Ramos (cell line): ENCODE results near the gene PANX3.

ENCODE experiments used
- in situ Hi-C: fragments of 300-500 bp; cut with MboI; formaldehyde crosslinking; loops from one replicate; pipeline ENCODE4 v1.14.3; 2022; ENCODE audit warnings: low sequenced_read_pairs; ENCODE audit not compliant: unreplicated experiment

Gene PANX3

DNA sequence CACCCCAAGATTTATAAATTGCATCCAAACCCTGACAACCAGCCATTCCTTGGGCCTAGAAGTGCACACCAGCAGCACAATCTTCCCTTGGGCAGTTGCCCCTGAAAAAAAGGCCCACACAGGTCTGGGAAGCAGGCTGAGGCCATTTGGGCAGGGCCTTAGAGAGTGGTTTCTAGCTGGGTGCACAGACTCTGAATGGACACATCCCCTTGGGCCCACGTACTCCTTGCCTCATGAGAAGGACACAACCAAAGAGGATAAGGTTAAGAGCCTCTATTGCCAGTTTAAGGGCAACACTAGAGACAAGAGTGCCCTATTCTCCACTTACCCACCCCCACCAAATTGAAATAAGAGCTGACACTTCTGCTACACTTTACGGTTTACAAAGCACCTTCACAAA, 933 bp upstream of the PANX3 start:
- in situ Hi-C loops = no loop called here

DNA sequence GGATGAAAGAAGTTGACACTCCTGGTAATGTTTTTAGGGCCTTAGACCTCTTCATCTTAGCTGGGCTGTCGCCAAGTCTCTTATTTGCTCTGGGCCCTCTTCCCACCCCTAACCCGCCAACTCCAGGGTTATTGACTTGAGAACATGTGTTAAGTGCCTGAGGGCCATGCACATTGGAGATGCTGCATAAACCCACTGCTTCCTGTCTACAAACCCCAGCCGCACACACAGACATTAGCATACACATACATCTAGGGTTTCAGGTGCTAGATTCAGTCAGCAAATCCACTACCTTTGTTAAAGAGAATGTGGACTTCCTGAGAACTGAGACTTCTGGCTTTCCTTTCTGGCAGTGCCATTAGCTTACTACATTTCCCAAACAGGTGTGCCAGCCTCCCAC, 817 bp downstream of the PANX3 start:
- in situ Hi-C loops = no loop called here

DNA sequence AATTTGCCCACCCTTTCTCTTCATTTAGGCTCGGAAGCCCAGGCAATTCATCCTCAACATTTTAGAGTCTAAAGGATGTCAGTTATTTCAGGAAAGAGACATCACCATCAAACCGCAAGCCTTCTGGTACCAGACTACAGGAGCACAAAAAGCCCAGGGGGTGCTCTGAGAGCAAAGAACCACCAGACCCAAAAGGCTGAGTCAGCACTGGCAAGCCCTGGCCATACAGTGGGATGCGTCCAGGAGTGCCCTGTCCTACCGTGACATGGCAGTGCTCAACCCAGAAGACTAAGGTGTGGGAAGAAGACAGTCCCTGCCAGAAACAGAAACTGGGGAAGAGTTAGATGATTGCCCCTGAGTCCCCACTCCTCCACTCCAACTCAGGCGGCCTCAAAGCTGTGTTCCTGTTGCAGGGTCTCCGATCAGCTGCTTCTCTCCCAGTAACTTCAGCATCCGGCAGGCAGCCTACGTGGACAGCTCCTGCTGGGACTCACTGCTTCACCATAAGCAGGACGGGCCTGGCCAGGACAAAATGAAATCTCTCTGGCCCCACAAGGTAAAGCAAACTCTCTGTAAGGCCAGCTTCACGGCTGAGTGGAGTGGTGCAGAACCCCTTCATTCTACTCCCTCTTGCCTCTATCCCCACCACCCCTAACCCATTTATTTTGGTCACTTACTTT, 1.5 kb downstream of the PANX3 start:
- in situ Hi-C loops = no loop called here

DNA sequence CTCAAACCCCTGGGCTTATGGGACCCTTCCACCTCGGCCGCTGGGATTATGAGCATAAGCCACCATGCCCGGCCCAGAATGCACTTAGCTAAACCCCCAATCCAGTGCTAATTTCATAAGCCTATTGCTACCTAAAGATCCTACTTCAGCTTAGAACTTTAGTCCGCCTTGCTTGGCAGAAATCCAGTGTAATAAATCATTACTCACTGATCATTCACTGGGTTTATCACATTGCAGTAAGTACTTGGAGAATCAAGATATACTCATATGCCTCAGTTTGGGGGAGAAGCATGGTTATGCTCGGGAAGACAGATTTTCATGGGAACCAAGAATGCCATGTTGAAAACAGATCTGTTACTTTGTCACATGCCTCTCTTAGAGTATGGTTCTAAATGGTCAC, 7.6 kb downstream of the PANX3 start:
- in situ Hi-C loops = no loop called here

DNA sequence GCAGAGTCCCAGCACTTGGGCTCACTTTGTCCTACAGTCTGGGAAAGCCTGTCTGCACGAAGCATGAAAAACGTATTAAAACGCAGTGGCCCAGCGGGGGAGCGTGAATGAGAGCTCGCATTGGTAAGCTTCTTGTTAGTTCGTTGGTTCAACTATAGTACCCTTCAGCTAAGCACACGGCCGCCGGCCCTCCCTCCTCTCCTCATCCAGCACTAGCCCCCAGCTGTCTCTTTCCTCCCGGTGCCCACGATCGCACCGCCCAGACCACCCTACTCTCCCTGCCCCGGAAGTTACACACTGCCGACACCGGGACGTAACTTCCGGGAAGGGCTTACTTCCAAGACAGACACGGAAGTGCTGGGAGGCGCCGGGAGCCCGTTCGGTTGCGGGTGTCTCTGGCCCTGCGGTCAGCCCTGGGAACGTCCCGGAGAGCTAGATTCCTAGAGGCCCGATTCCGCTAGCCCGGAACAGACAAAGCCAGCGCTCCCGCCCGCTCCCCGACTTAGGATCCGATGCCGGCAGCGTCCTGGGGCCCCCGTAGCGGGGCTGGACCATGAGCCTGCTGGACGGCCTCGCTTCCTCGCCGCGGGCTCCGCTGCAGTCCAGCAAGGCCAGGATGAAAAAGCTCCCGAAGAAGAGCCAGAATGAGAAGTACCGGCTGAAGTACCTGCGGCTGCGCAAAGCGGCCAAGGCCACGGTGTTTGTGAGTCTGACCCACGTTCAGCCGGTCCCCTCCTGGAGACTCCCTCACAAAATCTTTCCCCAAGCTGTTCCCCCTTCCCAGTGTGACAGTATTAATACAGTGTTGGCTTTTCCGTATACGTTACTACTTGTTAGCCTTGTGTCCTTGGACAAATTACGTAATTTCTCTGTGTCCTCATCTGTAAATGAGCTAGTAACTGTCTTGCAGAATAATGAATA, 11.6 kb downstream of the PANX3 start, which contains the start of gene TBRG1:
TBRG1 (plus strand) TSS at position 334 of the 921 bp plus-strand sequence; CDS start at position 554, 220 bp downstream.
- in situ Hi-C loops = no loop called here

DNA sequence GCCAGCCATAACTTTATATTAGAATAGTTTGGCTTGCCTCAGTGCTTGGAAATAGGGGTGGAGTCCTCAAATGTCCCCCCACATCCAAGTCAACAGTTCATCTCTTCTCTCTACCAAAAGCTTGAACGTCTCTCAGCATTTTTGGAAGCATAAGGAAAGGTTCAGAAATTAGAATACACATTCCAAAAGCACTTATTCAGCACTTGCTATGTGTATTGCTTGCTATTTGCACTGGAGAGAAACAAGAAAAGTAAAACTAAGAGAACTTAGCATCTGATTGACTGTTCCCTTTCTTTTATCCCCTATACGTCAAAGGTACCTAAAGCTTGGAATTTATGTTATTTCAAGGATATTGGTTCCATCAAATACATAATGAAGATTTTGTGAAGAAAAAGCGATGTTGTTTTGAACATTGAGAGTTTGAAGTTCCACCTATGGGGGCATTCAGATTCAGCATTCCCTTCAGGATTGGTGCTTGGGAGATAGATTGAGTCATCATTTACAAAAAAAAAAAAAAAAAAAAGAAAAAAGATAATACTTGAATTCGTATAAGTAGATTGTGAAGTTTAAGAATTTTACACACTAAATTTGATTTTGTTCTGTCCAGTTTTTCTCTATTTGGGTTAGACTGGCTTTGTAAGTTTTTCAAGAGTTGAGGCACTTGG, 12.8 kb downstream of the PANX3 start:
- in situ Hi-C loops = no loop called here

DNA sequence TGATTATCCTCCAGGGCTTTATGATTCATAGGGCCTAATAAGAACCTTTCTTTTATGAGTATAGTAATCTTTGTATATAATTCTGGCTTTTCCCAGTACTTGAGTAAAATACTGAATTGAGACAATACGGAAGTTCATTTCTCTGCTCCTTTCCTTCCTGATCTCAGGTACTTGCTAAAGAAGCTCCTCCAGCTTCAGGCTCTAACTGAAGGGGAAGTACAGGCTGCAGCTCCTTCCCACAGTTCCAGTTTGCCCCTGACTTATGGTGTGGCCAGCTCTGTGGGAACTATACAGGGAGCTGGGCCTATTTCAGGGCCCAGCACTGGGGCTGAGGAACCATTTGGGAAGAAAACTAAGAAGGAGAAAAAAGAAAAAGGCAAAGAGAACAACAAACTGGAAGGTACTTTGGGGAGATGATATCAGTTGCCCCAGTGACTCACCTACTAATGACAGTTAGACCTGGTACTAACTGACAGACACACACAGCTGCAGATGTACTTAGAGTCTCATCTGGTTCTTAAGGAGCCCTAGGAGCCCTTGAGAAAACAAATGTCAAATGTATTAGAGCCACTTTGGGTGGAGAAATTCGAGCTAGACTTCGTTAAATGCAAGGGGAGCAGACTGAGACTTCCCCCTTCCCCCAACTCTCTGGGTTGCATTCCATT, 14.4 kb downstream of the PANX3 start:
- in situ Hi-C loops = no loop called here

DNA sequence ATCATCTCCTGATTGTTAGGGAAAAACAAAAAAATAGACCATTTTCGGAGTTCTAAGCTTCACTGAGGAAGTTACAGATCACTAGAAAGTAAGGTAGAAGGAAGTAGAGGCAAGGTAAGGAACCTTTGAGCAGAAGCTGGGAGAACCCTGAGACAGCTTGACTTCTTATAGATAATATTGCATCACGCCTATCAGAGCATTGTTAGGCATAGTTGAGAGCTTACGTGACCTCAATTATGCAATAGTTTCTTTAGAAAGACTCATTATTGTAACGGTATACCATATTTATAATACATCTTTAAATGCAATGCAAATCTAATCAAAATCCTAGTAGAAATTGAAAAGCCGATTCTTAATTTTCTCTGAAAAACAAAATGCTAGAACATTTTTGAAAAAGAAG, 16.3 kb downstream of the PANX3 start:
- in situ Hi-C loops = no loop called here

DNA sequence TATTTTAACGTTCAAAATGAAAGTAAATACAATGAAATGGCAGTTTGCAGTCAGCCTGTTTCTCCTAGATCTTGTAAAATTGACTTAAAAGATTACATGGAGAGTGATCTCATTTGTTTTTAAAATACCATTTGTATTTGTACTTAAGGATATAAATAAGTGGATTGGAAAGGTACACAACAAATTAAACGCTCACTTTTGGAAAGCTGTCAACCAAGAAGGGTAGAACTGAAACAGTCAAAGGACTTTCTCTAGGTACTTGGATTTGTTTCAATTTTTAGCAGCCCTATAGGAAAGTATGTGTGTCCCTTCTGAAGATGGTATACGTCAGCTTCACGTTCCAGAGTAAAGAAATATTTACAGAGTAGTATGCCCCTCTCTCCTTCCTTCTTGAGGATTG, 18.7 kb downstream of the PANX3 start:
- in situ Hi-C loops = no loop called here

DNA sequence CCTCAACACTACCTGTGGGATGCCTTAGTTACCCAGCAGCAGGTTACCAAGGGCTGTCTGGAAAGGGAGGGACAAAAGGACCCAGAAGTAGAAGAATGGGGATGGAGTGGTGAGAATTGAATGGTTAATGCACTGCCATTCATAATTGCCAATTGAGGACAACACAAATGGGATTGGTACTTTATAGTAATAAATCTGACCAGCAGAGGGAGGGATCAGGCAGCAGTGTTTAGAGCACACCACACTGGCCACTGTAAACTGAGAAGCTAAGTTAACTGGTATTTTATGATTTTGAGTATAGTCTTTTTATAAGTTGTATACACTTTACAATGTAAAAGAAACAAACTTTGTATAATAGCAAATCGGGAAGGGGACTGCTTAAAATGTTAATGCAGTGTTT, 22.1 kb downstream of the PANX3 start:
- in situ Hi-C loops = no loop called here

DNA sequence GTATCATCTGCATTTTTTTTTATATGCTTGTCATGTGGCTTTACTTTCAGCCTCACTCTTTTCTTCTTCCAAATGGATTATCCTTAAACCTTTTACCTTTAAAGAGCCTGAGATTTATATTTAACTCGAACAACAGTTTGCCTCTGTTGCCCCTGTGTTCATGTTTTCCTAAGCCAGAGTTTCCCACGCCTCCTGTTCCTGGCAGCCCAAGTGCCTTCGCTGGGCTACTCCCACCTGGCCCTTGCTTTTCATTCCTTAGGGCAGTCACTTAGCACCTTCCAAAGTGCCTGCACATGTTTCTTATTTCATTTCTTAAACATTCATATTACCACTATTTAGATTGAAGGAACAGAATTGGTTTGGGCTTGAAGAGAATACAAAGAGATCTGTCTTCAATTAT, 24.7 kb downstream of the PANX3 start:
- in situ Hi-C loops = no loop called here

DNA sequence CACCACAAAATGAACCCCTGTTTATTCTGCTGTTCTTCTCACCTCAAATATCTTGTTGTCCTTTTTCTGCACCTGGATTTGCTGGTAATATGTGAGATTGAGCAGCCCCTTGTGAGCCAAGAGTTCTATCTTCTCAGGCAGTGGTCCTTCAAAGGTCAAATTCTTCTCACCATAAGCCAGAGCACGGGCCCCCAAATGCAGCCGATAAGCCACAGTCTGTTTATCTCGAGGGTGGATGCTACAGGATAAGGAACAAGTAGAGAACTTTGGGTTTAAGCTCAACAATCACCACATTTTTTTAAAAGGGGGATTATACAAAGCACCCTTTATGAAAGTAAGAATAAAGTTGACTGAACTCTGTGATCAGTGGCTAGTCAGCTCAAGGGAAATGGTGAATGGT, 27.3 kb downstream of the PANX3 start:
- in situ Hi-C loops = no loop called here

DNA sequence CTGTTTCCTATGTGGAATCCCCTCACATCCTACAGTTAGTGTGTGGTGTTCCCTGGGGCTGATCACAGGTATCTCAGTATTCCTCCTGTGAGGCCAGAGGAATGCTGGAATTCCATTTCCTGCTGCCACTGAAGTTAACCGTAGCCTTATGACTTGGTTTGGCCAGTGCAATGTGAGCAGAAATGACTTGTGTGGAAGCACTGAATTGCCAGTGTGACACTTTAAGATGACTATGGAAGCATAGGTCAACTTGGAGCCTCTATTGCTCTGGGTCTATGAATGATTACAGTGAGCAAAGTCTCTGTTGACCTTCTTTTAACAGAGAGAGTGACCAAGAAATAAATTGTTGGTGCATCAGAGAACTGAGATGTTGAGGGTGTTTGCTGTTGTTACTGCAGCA, 28.0 kb downstream of the PANX3 start:
- in situ Hi-C loops = no loop called here

DNA sequence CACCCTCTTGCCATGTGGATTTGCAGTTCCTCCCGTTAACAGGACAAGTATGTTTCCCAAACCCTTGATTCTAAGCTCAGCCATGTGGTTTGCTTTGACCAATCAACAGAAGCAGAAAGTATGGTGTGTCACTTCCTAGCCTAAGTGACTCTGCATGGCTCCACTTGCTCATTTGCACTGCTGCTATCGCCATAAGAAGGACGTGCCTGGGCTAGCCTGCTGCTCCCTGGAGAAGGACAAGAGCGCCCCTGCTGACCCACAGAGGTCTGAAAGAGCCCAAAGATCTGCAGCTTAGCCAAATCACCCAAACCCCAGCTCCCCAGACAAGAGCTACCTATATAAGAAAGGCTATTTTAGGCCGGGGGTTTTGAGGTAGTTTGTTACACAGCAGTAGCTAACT, 29.4 kb downstream of the PANX3 start:
- in situ Hi-C loops = no loop called here

DNA sequence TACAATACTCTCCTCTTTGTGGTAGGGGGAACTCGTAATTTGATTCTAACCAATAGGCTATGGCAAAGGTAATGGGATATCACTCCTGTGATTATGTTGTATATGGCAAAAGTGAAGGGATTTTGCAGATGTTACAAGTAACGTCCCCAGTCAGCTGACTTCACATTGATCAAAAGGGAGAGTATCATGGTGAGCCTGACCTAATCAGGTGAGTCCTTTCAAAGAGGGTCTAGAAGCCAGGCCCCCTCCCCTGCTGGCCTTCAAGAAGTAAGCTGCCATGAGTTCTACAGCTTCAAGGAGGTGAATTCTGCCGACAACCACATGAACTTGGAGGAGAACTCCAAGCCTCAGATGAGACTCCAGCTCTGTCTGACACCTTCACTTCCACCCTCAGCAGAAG, 31.4 kb downstream of the PANX3 start:
- in situ Hi-C loops = no loop called here

DNA sequence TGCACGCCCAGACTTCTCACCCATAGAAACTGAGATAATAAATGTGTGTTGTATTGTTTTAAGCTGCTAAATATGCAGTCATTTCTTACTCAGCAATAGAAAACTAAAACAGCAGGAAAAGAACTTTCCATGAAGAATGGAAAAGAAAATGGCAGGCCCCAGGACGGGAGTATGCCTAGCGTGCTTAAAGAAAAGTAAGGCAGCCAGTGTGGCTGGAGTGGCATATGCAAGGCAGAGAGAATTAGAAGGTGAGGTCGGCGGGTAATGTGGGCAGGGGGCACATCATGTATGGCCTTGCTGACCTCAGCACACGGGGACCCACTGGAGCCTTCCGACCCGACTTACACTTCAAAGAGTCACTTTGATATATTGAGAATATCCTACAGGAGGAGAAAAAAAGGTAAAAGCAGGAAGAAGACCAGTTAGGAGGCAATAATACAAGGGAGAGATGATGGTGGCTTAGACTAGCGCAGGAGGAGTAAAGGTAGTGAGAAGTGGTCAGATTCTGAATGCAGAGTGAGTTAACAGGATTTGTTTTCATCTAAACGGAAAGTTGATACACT, 31.9 kb downstream of the PANX3 start:
- in situ Hi-C loops = no loop called here

DNA sequence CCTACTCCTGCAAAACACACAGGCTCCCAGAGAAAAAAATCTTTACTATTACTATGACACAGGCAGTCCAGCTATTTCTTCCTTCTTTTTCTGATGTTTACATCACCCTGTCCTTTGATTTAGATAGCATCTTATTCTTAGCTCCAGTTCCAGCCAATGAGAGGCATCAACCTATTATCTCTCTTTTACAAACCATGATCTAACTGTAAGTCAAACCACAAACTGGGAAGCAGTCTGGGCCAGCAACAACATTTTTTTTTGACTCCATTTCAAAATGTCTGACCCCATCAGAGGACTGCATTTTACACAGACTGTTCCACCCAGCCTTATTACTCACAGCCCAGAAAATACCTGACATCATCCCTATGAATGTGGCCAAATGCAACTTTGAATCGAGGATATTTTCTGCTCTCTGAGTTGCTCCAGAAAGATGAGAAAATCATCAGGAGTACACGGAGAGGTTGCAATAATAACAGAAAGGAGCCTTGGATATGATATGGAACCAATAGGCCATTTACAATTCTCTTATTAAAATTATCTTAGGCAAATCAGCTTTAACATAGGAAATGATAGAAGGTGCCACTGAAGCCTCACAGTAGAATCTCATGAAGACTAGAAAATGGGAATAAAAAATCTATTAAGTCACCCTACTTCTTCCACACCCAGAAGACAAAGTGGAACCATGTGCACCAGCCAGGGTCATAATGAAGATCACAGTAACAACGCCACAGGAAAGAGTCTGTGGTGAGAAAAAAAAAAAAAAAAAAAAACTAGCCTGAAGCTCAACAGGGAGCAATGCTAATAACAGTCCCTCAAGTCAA, 32.6 kb downstream of the PANX3 start:
- in situ Hi-C loops = no loop called here

DNA sequence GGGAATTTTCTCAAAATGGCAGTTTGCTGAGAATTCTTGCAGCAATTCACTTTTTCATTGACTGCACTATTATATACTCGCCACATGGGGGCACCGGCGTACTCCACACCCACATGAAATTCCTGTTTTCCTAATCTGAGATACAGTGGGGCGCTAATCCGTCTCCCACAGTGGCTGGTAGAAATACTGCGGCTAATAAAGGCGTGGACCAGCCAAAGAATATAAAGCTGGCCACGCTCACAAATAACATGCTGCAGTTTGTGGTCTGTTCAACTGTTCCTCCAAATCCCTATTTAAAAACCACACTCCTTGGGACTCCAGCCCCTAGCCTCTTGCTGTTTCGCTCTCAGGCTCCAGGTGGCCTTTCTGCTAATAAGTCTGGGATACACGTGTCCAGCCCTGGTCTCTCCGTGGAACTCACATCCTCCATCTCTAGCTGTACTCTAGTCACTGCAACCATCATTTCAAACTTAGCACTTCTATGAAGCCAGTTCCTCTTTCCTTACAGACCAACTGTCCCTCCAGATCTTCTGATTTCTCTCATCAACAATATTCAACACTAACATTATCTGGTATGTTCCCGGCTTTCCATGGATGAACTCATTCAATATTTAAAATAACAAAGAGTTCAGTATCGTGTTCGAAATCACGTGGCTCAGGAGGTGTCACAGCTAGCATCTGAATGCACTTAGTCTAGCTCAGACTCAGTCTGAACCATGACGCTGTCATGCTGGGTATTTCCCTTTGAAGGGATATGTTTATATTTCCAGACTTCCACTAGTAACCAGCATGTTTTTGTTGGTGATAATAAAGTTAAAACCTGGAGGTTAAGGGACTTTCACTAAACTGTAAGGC, 33.4 kb downstream of the PANX3 start:
- in situ Hi-C loops = no loop called here

DNA sequence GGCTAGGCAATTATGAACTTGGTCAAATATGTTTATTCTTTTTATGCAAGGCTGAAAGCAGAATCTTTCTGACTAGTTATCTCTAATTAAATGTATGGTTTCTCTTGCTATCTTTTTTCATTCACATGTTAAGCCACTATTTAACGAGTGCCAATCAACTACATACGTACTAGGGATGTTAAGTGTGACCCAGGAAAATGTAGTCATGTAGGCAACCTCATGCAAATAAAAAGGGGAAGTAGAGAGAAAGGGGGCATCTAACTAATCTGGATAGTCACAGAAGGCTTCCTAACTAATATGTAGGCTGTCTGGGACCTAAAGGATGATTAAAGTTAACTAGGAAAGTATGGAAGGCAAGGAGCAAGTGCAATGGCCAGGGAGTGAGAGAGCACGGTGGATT, 34.9 kb downstream of the PANX3 start:
- in situ Hi-C loops = no loop called here
